Hepatocyte (in vitro differentiated cells): Measurements from ENCODE around the gene BATF3.

Experiments used
- CTCF ChIP-seq: fragments of 200-600 bp; sonication (generic); IDR thresholded peaks from 2 replicates; pipeline ENCODE4 v1.5.1; 2016; ENCODE audit warnings: antibody characterized with exemption, mild to moderate bottlenecking; ENCODE audit not compliant: poor library complexity
- EZH2 ChIP-seq: fragments of 200-600 bp; sonication (generic); IDR thresholded peaks from 2 replicates; pipeline ENCODE4 v1.6.1; 2016; ENCODE audit warnings: antibody characterized with exemption, mild to moderate bottlenecking, borderline replicate concordance
- EZH2phosphoT487 ChIP-seq: fragments of 200-600 bp; sonication (generic); IDR thresholded peaks from one replicate; pipeline ENCODE4 v1.6.1; 2018; ENCODE audit warnings: antibody characterized with exemption, mild to moderate bottlenecking, low read depth, moderate library complexity; ENCODE audit not compliant: unreplicated experiment, severe bottlenecking

DNA sequence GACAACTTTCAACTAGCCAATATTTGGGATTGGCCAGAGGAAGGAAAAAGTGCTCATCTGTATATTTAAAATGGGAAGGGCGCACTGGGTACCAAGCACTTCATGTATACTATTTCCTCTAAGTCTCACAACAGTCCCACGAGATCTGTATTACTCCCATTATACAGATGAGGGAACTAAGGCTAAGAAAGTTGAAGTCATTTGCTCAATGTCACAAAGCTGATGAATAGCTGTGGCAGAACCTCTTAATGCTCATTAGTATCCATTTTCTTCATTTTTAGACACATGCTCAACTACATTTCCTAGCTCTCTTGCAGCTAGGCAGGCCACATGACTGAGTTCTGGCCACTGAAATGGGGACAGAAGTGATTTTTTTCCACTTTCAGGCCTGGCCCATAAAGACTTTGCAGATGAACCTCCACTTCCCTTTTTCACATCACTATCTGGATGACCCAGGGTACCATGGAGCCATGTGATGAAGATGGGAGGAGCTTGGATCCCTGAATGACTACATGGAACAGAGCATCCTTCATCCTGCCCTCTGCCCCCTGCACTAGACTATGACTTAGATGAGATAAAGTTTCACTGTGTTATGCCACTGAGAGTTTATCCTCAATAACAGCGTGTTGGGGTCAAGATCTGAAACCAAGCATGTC lies 59.3 kb downstream of the BATF3 start:
- TF ChIP-seq EZH2, result no peak
- no peak for TF ChIP-seq CTCF
- TF ChIP-seq EZH2phosphoT487, result no peak
